Keratinocyte (primary cell): ENCODE data around the gene KIF27.

Experiments
- EZH2 ChIP-seq: IDR thresholded peaks from one replicate; pipeline ENCODE4 v1.6.1; 2012; ENCODE audit warnings: inconsistent platforms, mild to moderate bottlenecking, low read length, moderate library complexity
- TF ChIP-seq, protein P1 (sequence below), 3 experiments: IDR thresholded peaks in 1 of 3; conservative IDR thresholded peaks in 1 of 3; optimal IDR thresholded peaks in 1 of 3; 2 replicates in 2 of 3; 3 replicates in 1 of 3; pipeline versions ENCODE3 to v1.5.1; 2011; ENCODE audit warnings: low read length in 3 of 3, mild to moderate bottlenecking in 3 of 3, moderate library complexity in 2 of 3, control low read depth in 1 of 3, inconsistent platforms in 1 of 3; ENCODE audit not compliant: insufficient read depth in 2 of 3; ENCODE audit errors: extremely low read depth in 1 of 3

DNA sequence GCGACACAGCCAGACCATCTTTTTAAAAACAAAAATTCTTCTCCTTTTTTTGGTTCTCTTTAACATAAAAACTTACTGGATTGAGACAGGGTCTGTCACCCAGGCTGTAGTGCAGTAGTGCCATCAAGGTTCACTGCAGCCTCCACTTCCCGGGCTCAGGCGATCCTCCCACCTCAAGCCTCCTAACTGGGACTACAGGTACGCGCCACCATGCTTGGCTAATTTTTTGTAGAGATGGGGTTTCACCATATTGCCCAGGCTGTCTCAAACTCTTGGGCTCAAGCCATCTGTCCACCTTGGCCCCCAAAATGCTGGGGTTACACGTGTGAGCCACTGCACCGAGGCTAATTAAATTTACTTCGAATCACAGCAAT lies 45.0 kb upstream of the KIF27 start:
- TF ChIP-seq, protein P1, sequence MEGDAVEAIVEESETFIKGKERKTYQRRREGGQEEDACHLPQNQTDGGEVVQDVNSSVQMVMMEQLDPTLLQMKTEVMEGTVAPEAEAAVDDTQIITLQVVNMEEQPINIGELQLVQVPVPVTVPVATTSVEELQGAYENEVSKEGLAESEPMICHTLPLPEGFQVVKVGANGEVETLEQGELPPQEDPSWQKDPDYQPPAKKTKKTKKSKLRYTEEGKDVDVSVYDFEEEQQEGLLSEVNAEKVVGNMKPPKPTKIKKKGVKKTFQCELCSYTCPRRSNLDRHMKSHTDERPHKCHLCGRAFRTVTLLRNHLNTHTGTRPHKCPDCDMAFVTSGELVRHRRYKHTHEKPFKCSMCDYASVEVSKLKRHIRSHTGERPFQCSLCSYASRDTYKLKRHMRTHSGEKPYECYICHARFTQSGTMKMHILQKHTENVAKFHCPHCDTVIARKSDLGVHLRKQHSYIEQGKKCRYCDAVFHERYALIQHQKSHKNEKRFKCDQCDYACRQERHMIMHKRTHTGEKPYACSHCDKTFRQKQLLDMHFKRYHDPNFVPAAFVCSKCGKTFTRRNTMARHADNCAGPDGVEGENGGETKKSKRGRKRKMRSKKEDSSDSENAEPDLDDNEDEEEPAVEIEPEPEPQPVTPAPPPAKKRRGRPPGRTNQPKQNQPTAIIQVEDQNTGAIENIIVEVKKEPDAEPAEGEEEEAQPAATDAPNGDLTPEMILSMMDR (optimal IDR thresholded peaks at IDR 0.05 in 1 of 3, IDR thresholded peaks at IDR 0.05 in 1 of 3, conservative IDR thresholded peaks at IDR 0.05 in 1 of 3; ENCODE audit: extremely low read depth in 1 of 3, insufficient read depth in 2 of 3, low read length in 3 of 3) = no peak
- no peak for TF ChIP-seq EZH2
